H1 (cell line): ENCODE results near the gene NME4. TPM values are rescaled to one million over a fixed set of nuclear protein-coding genes. Genes with fewer than 3 reads are reported as not detected.

Experiments
- CTCF ChIA-PET: fragments of 300-600 bp; sonication (Branson Sonifier 250); formaldehyde crosslinking; loops from one replicate; lab custom pipeline; 2021; ENCODE audit not compliant: partially characterized antibody; lab: Charles Lee
- POLR2A ChIA-PET: fragments of 300-600 bp; sonication (Branson Sonifier 250); formaldehyde crosslinking; loops from one replicate; lab custom pipeline; 2021; ENCODE audit warnings: inconsistent platforms; ENCODE audit not compliant: partially characterized antibody; lab: Charles Lee
- DNase-seq, 2 experiments: peaks; one replicate each; pipeline versions ENCODE4 v3.0.0 to v3.0.0-alpha.2; 2010 to 2022; ENCODE audit warnings: low spot score in 2 of 2, low read depth in 1 of 2, mixed read lengths in 1 of 2
- FAIRE-seq: peaks from 2 replicates; lab custom pipeline; 2011; peaks lifted over from hg19 to GRCh38; lab: Jason Lieb, UNC
- H2AFZ ChIP-seq: 2 replicates; pipeline ENCODE4 v1.8.1; 2012; ENCODE audit warnings: low read length, inconsistent platforms
- H2AK5ac ChIP-seq: 2 replicates; pipeline ENCODE4 v1.6.1; 2013; ENCODE audit warnings: low read depth, low read length
- H2BK120ac ChIP-seq: replicated peaks from 2 replicates; pipeline ENCODE3; 2013; ENCODE audit warnings: low read depth, low read length, inconsistent platforms
- H2BK12ac ChIP-seq: 2 replicates; pipeline ENCODE4 v1.6.1; 2013; ENCODE audit warnings: low read depth, low read length
- H2BK15ac ChIP-seq: 2 replicates; pipeline ENCODE4 v1.6.1; 2013; ENCODE audit warnings: low read length
- H2BK20ac ChIP-seq: 2 replicates; pipeline ENCODE4 v1.6.1; 2013; ENCODE audit warnings: low read length
- H2BK5ac ChIP-seq: 2 replicates; pipeline ENCODE4 v1.6.1; 2013; ENCODE audit warnings: low read depth, low read length
- H3K14ac ChIP-seq: 2 replicates; pipeline ENCODE4 v1.6.1; 2013; ENCODE audit warnings: inconsistent platforms; ENCODE audit not compliant: insufficient read length
- H3K18ac ChIP-seq: 2 replicates; pipeline ENCODE4 v1.6.1; 2013; ENCODE audit warnings: low read length; ENCODE audit errors: extremely low read depth
- H3K23ac ChIP-seq: 2 replicates; pipeline ENCODE4 v1.6.1; 2013; ENCODE audit warnings: inconsistent platforms; ENCODE audit not compliant: insufficient read length
- H3K23me2 ChIP-seq: 2 replicates; pipeline ENCODE4 v1.6.1; 2013; ENCODE audit warnings: low read depth, low read length
- H3K27ac ChIP-seq: 2 replicates; pipeline ENCODE4 v1.6.1; 2011; ENCODE audit warnings: low read depth, low read length, inconsistent platforms
- H3K27me3 ChIP-seq, 4 experiments: replicated peaks in 1 of 4; 1 replicate in 1 of 4; 2 replicates in 3 of 4; pipeline versions ENCODE4 v1.6.1 to v1.8.1; 2011 to 2013; ENCODE audit warnings: low read length in 3 of 4, mild to moderate bottlenecking in 3 of 4, inconsistent platforms in 2 of 4, mixed read lengths in 2 of 4, moderate library complexity in 1 of 4; ENCODE audit not compliant: control insufficient read depth in 3 of 4, insufficient read depth in 3 of 4; ENCODE audit errors: extremely low read depth in 1 of 4
- H3K36me3 ChIP-seq, 4 experiments: 2 replicates each; pipeline versions ENCODE4 v1.6.1 to v1.8.1; 2011 to 2013; ENCODE audit warnings: mild to moderate bottlenecking in 4 of 4, low read length in 3 of 4, moderate library complexity in 2 of 4, control low read depth in 1 of 4, inconsistent platforms in 1 of 4; ENCODE audit not compliant: insufficient read depth in 4 of 4, control insufficient read depth in 2 of 4
- H3K4ac ChIP-seq: replicated peaks from 2 replicates; pipeline ENCODE3; 2013; ENCODE audit warnings: low read length, low read depth, mixed read lengths, inconsistent platforms; ENCODE audit not compliant: insufficient read length
- H3K4me1 ChIP-seq, 4 experiments: replicated peaks in 1 of 4; 1 replicate in 1 of 4; 2 replicates in 3 of 4; pipeline versions ENCODE4 v1.6.1 to v1.8.1; 2011 to 2013; ENCODE audit warnings: low read length in 3 of 4, inconsistent platforms in 2 of 4, mixed read lengths in 1 of 4; ENCODE audit not compliant: insufficient read depth in 4 of 4, control insufficient read depth in 3 of 4
- H3K4me2 ChIP-seq, 2 experiments: 2 replicates each; pipeline versions ENCODE4 v1.6.1 to v1.8.1; 2011 to 2013; ENCODE audit warnings: low read depth in 2 of 2, low read length in 2 of 2, control low read depth in 1 of 2, inconsistent platforms in 1 of 2, mild to moderate bottlenecking in 1 of 2; ENCODE audit not compliant: insufficient read depth in 1 of 2
- H3K4me3 ChIP-seq, 4 experiments: fragments of 200-600, 300-600 bp in 1 of 4; sonication (generic), shearing (Covaris generic), sonication (Bioruptor Twin) in 1 of 4; 2 replicates each; pipeline versions ENCODE4 v1.5.1 to v1.8.1; 2011 to 2016; ENCODE audit warnings: low read length in 4 of 4, low read depth in 3 of 4, control low read depth in 2 of 4, inconsistent platforms in 2 of 4, mild to moderate bottlenecking in 2 of 4, mixed read lengths in 1 of 4, moderate library complexity in 1 of 4; ENCODE audit not compliant: insufficient read depth in 2 of 4; ENCODE audit errors: extremely low read depth in 1 of 4
- H3K56ac ChIP-seq: replicated peaks from 2 replicates; pipeline ENCODE3; 2013; ENCODE audit warnings: low read depth, mild to moderate bottlenecking, mixed read lengths, low read length, inconsistent platforms; ENCODE audit not compliant: insufficient read length
- H3K79me1 ChIP-seq: 2 replicates; pipeline ENCODE4 v1.6.1; 2013; ENCODE audit warnings: low read depth, low read length, control low read depth
- H3K79me2 ChIP-seq, 2 experiments: 2 replicates each; pipeline versions ENCODE4 v1.6.1 to v1.8.1; 2012 to 2013; ENCODE audit warnings: low read length in 2 of 2, mild to moderate bottlenecking in 2 of 2, inconsistent platforms in 1 of 2; ENCODE audit not compliant: insufficient read depth in 2 of 2, control insufficient read depth in 1 of 2
- H3K9ac ChIP-seq, 4 experiments: replicated peaks in 1 of 4; 1 replicate in 1 of 4; 2 replicates in 3 of 4; pipeline versions ENCODE4 v1.6.1 to v1.8.1; 2011 to 2013; ENCODE audit warnings: low read depth in 3 of 4, low read length in 3 of 4, control low read depth in 2 of 4, mild to moderate bottlenecking in 2 of 4, moderate library complexity in 2 of 4, inconsistent platforms in 1 of 4; ENCODE audit errors: extremely low read depth in 1 of 4
- H3K9me3 ChIP-seq, 2 experiments: 2 replicates each; pipeline versions ENCODE4 v1.6.1 to v1.8.1; 2012 to 2013; ENCODE audit warnings: mild to moderate bottlenecking in 2 of 2, moderate library complexity in 2 of 2, control low read depth in 1 of 2, inconsistent platforms in 1 of 2, low read depth in 1 of 2, low read length in 1 of 2, mixed read lengths in 1 of 2; ENCODE audit not compliant: insufficient read depth in 2 of 2
- H4K20me1 ChIP-seq, 2 experiments: replicated peaks in 1 of 2; 2 replicates each; pipeline versions ENCODE3 to v1.8.1; 2011 to 2013; ENCODE audit warnings: inconsistent platforms in 2 of 2, low read length in 2 of 2, mild to moderate bottlenecking in 1 of 2; ENCODE audit not compliant: insufficient read depth in 2 of 2, control insufficient read depth in 1 of 2
- H4K5ac ChIP-seq: 2 replicates; pipeline ENCODE4 v1.6.1; 2013; ENCODE audit warnings: low read length, low read depth, mixed read lengths, inconsistent platforms; ENCODE audit not compliant: insufficient read length
- H4K8ac ChIP-seq: 2 replicates; pipeline ENCODE4 v1.8.0; 2013; ENCODE audit warnings: mild to moderate bottlenecking, moderate library complexity, low read length, inconsistent platforms; ENCODE audit not compliant: insufficient read depth; ENCODE audit errors: extremely low read depth
- H4K91ac ChIP-seq: replicated peaks from 2 replicates; pipeline ENCODE3; 2013; ENCODE audit warnings: low read length, mixed read lengths, inconsistent platforms; ENCODE audit not compliant: insufficient read length
- ASH2L ChIP-seq: fragments of 200-600, 300-600 bp; sonication (generic); IDR thresholded peaks from one replicate; pipeline ENCODE4 v1.7.1; 2017; ENCODE audit warnings: low read length
- CHD1 ChIP-seq: IDR thresholded peaks from 2 replicates; pipeline ENCODE4 v1.6.1; 2012; ENCODE audit warnings: low read depth, low read length, improper control_type of control experiment
- EGR1 ChIP-seq: IDR thresholded peaks from 2 replicates; pipeline ENCODE4 v1.6.1; 2011; ENCODE audit warnings: low read depth, low read length, borderline replicate concordance
- EP300 ChIP-seq, 2 experiments: IDR thresholded peaks; 1 replicate in 1 of 2; 2 replicates in 1 of 2; pipeline ENCODE4 v1.6.1; 2011 to 2012; ENCODE audit warnings: low read depth in 2 of 2, low read length in 2 of 2, mild to moderate bottlenecking in 2 of 2, borderline replicate concordance in 1 of 2, inconsistent platforms in 1 of 2, moderate library complexity in 1 of 2
- FOSL1 ChIP-seq: IDR thresholded peaks from 2 replicates; pipeline ENCODE4 v1.6.1; 2011; ENCODE audit warnings: mild to moderate bottlenecking, low read depth, low read length, moderate library complexity; ENCODE audit not compliant: insufficient read depth
- RXRA ChIP-seq: IDR thresholded peaks from 2 replicates; pipeline ENCODE4 v1.6.1; 2011; ENCODE audit warnings: low read depth, mild to moderate bottlenecking, low read length, moderate library complexity; ENCODE audit not compliant: insufficient read depth
- SAP30 ChIP-seq: fragments of 300-600 bp; sonication (generic); IDR thresholded peaks from 2 replicates; pipeline ENCODE4 v1.7.1; 2012; ENCODE audit warnings: low read length, moderate library complexity, mild to moderate bottlenecking, inconsistent platforms; ENCODE audit not compliant: insufficient read depth, insufficient replicate concordance
- SIX5 ChIP-seq: IDR thresholded peaks from 2 replicates; pipeline ENCODE4 v1.6.1; 2011; ENCODE audit warnings: mild to moderate bottlenecking, low read depth, low read length
- SP1 ChIP-seq: IDR thresholded peaks from 2 replicates; pipeline ENCODE4 v1.6.1; 2011; ENCODE audit warnings: low read depth, low read length
- TAF7 ChIP-seq: optimal IDR thresholded peaks from 2 replicates; pipeline ENCODE3; 2011; ENCODE audit warnings: low read depth, mild to moderate bottlenecking, inconsistent platforms, low read length, moderate library complexity, borderline replicate concordance
- TBP ChIP-seq: IDR thresholded peaks from 2 replicates; pipeline ENCODE4 v1.6.1; 2011; ENCODE audit warnings: low read depth, low read length, improper control_type of control experiment
- WGBS, 2 experiments: shearing (Covaris generic) in 1 of 2; methylation state at CpG; one replicate each; pipeline versions ENCODE4 v1.1.6 to v1.1.7; 2013 to 2015; ENCODE audit warnings: low lambda C conversion rate in 2 of 2, mixed read lengths in 2 of 2, inconsistent platforms in 1 of 2, low coverage in 1 of 2, missing lambda C conversion rate in 1 of 2; ENCODE audit not compliant: insufficient replicate concordance in 2 of 2, insufficient coverage in 1 of 2, insufficient read length in 1 of 2; ENCODE audit errors: extremely low coverage in 1 of 2, missing lambda C conversion rate in 1 of 2; 5-methylcytosine and 5-hydroxymethylcytosine counted together
- polyA plus RNA-seq, 7 experiments: library from polyadenylated mRNA; depleted of rRNA in 3 of 7; stranded (reverse) in 5 of 7; unstranded in 2 of 7; fragments of >200 nt in 5 of 7; fragments of 200-250 nt in 2 of 7; gene quantifications; 1 replicate in 5 of 7; 2 replicates in 1 of 7; 4 replicates in 1 of 7; pipeline versions ENCODE4 v1.2.1 to v1.2.3, GENCODE V29; 2011 to 2013; ENCODE audit warnings: missing spikeins in 2 of 7, mixed read lengths in 2 of 7
- total RNA-seq: library from RNA; stranded (reverse); fragmentation: NEBNext Ultra II Directional; extraction: Animal tissue kit (Norgen Biotek cat#: 25700); gene quantifications from 2 replicates; pipeline ENCODE4 v1.2.1, GENCODE V29; 2021
- TF ChIP-seq, protein P1 (sequence below): IDR thresholded peaks from 2 replicates; pipeline ENCODE4 v1.6.1; 2011; ENCODE audit warnings: low read length, improper control_type of control experiment

NME4 gene
- total and polyA plus RNA-seq, 2 of the 8 experiments (the other 6 are each of a cell fraction or from before 2014, with no cell fraction given) = 408 to 863 TPM

DNA sequence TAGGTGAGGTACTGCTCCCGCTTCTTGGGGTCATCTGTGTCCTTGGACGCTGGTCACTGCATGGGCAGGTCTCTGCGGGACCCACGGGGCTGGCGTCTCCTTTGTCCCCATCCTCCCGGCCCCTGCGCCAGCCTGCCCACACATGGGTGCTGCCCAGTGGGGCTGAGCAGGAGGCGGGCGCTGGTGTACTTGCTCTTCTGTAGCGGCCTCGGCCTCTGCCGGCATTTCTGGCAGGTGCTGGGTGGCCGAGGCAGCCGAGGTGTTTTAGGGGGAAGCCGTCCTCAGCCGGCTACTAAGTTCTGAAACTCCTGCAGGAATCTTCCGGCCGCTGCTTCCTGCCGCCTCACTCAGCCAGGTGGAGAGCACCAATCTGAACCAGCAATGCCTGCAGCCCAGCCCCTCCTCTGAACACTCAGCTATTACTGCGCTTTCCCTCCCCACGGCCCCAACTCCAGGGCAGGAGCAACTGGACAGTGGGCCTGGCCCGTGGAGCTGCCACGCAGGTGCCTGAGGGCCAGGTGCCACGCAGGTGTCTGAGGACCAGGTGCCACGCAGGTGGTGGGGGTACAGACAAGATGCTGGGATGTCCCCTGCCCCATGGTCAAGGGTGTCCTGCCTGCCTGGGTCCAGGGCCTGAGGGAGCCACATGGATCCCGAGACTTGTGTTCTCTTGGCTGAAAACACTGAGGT lies 14.7 kb downstream of the NME4 start:
- Histone ChIP-seq H4K91ac (no peak overlapping the region), H3K9ac (no peak overlapping the region), H3K27ac (no peak overlapping the region), H3K23me2 (no peaks in the 10 kb centered on the region), H2AFZ (no peak overlapping the region), H3K18ac (no peak overlapping the region), H3K4me1 (no peaks in the 10 kb centered on the region), H3K4ac (no peak overlapping the region), H3K79me2 (no peaks in the 10 kb centered on the region), H3K36me3 (peaks cover 0 to 3% (median 1%) of the 10 kb centered on the region in 4 experiments; a peak in 2 of 8 replicates), H2BK5ac (no peak overlapping the region; the same call in 1 of the 2 replicates), H2BK120ac (no peak overlapping the region), H3K9me3 (no peaks in the 10 kb centered on the region), H4K5ac (no peak overlapping the region), H3K56ac (no peak overlapping the region), H3K4me3 (no peak overlapping the region), H3K27me3 (no peaks in the 10 kb centered on the region), H3K79me1 (no peaks in the 10 kb centered on the region), H2AK5ac (no peak overlapping the region), H3K14ac (no peak overlapping the region), H3K23ac (no peak overlapping the region), H4K20me1 (peaks cover 0 to 1% of the 10 kb centered on the region in 2 experiments), H2BK15ac (no peak overlapping the region), H4K8ac (no peak overlapping the region), H3K4me2 (no peak overlapping the region), H2BK12ac (no peak overlapping the region), H2BK20ac (no peak overlapping the region)
- DNase-seq = no peak
- 97% methylated on average over 25 of the region's 26 CpGs; no CpG with 5 or more reads in 1 of the 2 experiments for WGBS, 2 experiments
- ChIA-PET POLR2A (interaction anchor here (0.8 to 3.9 kb wide), 7 partner anchors 7 to 19 kb away, joined by 4 to 13 read pairs (median 8); partner anchors contain the start of gene DECR2), CTCF (interaction anchor here (0.6 to 1.2 kb wide), 3 partner anchors 76 to 329 kb away, joined by 3 read pairs; partner anchors contain the start of gene CIAO3)
- FAIRE-seq = no peak
- TF ChIP-seq SP1 (no peak), EP300 (IDR thresholded peaks at IDR 0.05; ENCODE audit: borderline replicate concordance in 1 of 2, low read depth in 2 of 2, low read length in 2 of 2) (no peak), ASH2L (no peak), CHD1 (no peak), TAF7 (no peak), FOSL1 (no peak), SIX5 (no peak), RXRA (no peak), EGR1 (no peak), TBP (no peak), SAP30 (no peak)
- TF ChIP-seq, protein P1, sequence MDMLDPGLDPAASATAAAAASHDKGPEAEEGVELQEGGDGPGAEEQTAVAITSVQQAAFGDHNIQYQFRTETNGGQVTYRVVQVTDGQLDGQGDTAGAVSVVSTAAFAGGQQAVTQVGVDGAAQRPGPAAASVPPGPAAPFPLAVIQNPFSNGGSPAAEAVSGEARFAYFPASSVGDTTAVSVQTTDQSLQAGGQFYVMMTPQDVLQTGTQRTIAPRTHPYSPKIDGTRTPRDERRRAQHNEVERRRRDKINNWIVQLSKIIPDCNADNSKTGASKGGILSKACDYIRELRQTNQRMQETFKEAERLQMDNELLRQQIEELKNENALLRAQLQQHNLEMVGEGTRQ = no peak
